ENCODE data around the gene INPP4A. TPM values are rescaled to one million over a fixed set of nuclear protein-coding genes. Genes with fewer than 3 reads are reported as not detected.

Gene INPP4A
- total and polyA plus RNA-seq, 9 of the 15 experiments (the other 6 are each of a cell fraction or from before 2014, with no cell fraction given) = 1.8 to 15.7 (median 8.3) TPM

DNA sequence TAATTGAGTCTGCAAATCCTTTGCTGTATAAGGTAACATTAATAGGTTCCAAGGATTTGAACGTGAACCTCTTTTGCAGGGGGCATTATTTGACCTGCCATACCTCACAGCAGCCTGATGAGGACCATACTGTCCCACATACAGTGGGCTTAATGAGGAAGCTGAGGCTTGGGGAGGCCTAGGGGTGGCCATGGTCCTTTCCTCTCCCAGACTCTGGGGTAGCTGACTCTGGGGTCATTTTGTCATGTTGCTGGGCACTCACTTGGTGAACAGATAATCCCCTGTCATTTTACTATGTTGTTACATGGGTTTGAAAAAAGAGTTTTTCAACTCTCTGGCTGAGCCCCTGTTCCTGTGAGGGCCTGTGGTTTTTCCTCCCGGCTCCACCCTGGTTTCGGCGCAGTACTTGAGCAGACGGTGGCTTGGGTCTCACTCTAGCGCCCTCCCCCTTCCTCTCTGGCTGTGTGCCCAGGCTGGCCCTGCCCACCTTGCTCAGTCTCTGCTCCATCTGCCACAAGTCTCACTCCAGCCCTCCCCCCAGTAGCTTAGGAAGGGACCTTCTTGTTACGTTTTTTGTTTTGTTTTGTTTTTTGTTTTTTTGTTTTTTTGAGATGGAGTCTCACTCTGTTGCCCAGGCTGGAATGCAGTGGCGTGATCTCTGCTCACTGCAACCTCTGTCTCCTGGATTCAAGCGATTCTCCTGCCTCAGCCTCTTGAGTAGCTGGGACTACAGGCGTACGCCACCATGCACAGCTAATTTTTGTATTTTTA is 21.0 kb downstream of the INPP4A start (continued):
- TF ChIP-seq PRDM10 (IDR thresholded peaks at IDR 0.05; ENCODE audit: partially characterized antibody) (peak; percentile 31), HNRNPL (IDR thresholded peaks at IDR 0.05; ENCODE audit: low read depth, low read length) (no peak), SMARCA4 (IDR thresholded peaks at IDR 0.05) (0 out of 2 replicates have a peak, but pooled peaks have one; percentile 54), MLLT1 (IDR thresholded peaks at IDR 0.05) (0 out of 4 replicates have a peak, but pooled peaks of 1 of the 2 experiments have one; percentile 20), SMAD1 (IDR thresholded peaks at IDR 0.05; ENCODE audit: low read depth, low read length, partially characterized antibody) (no peak), ETS1 (conservative IDR thresholded peaks at IDR 0.05; ENCODE audit: control insufficient read depth, low read depth, low read length) (no peak), DPF2 (IDR thresholded peaks at IDR 0.05) (peak; percentile 45; the same call in 1 of the 2 replicates), CGGBP1 (CRISPR knock-in tag; IDR thresholded peaks at IDR 0.05) (no peak), CBFA2T3 (IDR thresholded peaks at IDR 0.05) (0 out of 2 replicates have a peak, but pooled peaks have one; percentile 14), SMAD4 (CRISPR knock-in tag; conservative IDR thresholded peaks at IDR 0.05) (0 out of 2 replicates have a peak, but pooled peaks have one; percentile 17), SMARCE1 (IDR thresholded peaks at IDR 0.05) (peak; percentile 45; the same call in 1 of the 2 replicates), NBN (IDR thresholded peaks at IDR 0.05; ENCODE audit: low read depth) (0 out of 2 replicates have a peak, but pooled peaks have one; percentile 27), OTX1 (CRISPR knock-in tag; IDR thresholded peaks at IDR 0.05) (no peak), ZNF263 (CRISPR knock-in tag; IDR thresholded peaks at IDR 0.05; ENCODE audit: borderline replicate concordance) (no peak)
- TF ChIP-seq, protein P1, sequence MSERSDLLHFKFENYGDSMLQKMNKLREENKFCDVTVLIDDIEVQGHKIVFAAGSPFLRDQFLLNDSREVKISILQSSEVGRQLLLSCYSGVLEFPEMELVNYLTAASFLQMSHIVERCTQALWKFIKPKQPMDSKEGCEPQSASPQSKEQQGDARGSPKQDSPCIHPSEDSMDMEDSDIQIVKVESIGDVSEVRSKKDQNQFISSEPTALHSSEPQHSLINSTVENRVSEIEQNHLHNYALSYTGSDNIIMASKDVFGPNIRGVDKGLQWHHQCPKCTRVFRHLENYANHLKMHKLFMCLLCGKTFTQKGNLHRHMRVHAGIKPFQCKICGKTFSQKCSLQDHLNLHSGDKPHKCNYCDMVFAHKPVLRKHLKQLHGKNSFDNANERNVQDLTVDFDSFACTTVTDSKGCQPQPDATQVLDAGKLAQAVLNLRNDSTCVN (CRISPR knock-in tag; IDR thresholded peaks at IDR 0.05) = no peak
- TF ChIP-seq, protein P2, sequence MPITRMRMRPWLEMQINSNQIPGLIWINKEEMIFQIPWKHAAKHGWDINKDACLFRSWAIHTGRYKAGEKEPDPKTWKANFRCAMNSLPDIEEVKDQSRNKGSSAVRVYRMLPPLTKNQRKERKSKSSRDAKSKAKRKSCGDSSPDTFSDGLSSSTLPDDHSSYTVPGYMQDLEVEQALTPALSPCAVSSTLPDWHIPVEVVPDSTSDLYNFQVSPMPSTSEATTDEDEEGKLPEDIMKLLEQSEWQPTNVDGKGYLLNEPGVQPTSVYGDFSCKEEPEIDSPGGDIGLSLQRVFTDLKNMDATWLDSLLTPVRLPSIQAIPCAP (CRISPR knock-in tag; IDR thresholded peaks at IDR 0.05; ENCODE audit: borderline replicate concordance) = no peak
